B cell (primary cell): Measurements from ENCODE around the gene TMPRSS11A. TPM values are rescaled to one million over a fixed set of nuclear protein-coding genes. Genes with fewer than 3 reads are reported as not detected.

Experiments
- ATAC-seq: fragments of 200-7000 bp; cut with Tn5 transposase; one replicate; pipeline ENCODE4 v1.10.0; 2021; ENCODE audit warnings: low read depth, mild to moderate bottlenecking, moderate number of reproducible peaks, moderate library complexity
- CTCF ChIA-PET: fragments of 350-600 bp; sonication (Branson Sonifier 250); formaldehyde crosslinking; loops from one replicate; lab custom pipeline; 2021; ENCODE audit warnings: antibody characterized with exemption, inconsistent platforms; lab: Charles Lee
- POLR2A ChIA-PET: fragments of 350-600 bp; sonication (Branson Sonifier 250); formaldehyde crosslinking; loops from one replicate; lab custom pipeline; 2021; ENCODE audit warnings: antibody characterized with exemption; lab: Charles Lee
- DNase-seq: peaks from one replicate; pipeline ENCODE4 v3.0.0; 2013
- H2AFZ ChIP-seq: 2 replicates; pipeline ENCODE4 v1.6.1; 2012; ENCODE audit warnings: mild to moderate bottlenecking, low read depth, low read length; ENCODE audit not compliant: insufficient read depth, poor library complexity, severe bottlenecking
- H3K27ac ChIP-seq, 2 donors: 1 replicate in 1 of 2; 2 replicates in 1 of 2; pipeline ENCODE4 v1.5.1; 2012 to 2013; ENCODE audit warnings: low read length in 2 of 2, mild to moderate bottlenecking in 2 of 2, moderate library complexity in 1 of 2
- H3K27me3 ChIP-seq, 4 experiments: fragments of 200-600 bp in 1 of 4; sonication (generic) in 1 of 4; replicated peaks in 1 of 4; 1 replicate in 2 of 4; 2 replicates in 2 of 4; pipeline versions ENCODE4 v1.6.1 to v1.7.0; 2013 to 2016; ENCODE audit warnings: low read length in 3 of 4, mild to moderate bottlenecking in 2 of 4, mixed read lengths in 1 of 4, moderate library complexity in 1 of 4; ENCODE audit not compliant: insufficient read depth in 4 of 4, control insufficient read depth in 3 of 4; ENCODE audit errors: control extremely low read depth in 1 of 4
- H3K36me3 ChIP-seq, 2 experiments: replicated peaks in 1 of 2; 1 replicate in 1 of 2; 2 replicates in 1 of 2; pipeline versions ENCODE4 v1.6.1 to v1.7.1; 2013; ENCODE audit warnings: low read length in 1 of 2; ENCODE audit not compliant: insufficient read depth in 2 of 2, control insufficient read depth in 1 of 2; ENCODE audit errors: control extremely low read depth in 1 of 2, extremely low read depth in 1 of 2
- H3K4me1 ChIP-seq, 2 donors: fragments of 200-600 bp in 1 of 2; sonication (generic) in 1 of 2; 1 replicate in 1 of 2; 2 replicates in 1 of 2; pipeline versions ENCODE4 v1.5.1 to v1.6.1; 2013 to 2017; ENCODE audit warnings: low read length in 2 of 2; ENCODE audit not compliant: control insufficient read depth in 2 of 2, insufficient read depth in 2 of 2
- H3K4me2 ChIP-seq: replicated peaks from 2 replicates; pipeline ENCODE3; 2012; ENCODE audit warnings: mild to moderate bottlenecking, low read depth, low read length; ENCODE audit not compliant: poor library complexity, severe bottlenecking
- H3K4me3 ChIP-seq, 5 experiments: fragments of 200-600 bp in 1 of 5; sonication (generic) in 1 of 5; 1 replicate in 3 of 5; 2 replicates in 2 of 5; pipeline versions ENCODE4 v1.5.1 to v1.7.0; 2011 to 2016; ENCODE audit warnings: low read length in 4 of 5, mild to moderate bottlenecking in 4 of 5, low read depth in 2 of 5, control low read depth in 1 of 5, moderate library complexity in 1 of 5; ENCODE audit not compliant: insufficient read depth in 1 of 5; ENCODE audit errors: control extremely low read depth in 1 of 5, extremely low read depth in 1 of 5
- H3K79me2 ChIP-seq: fragments of 200-600 bp; sonication (generic); one replicate; pipeline ENCODE4 v1.6.0; 2016; ENCODE audit warnings: low read length; ENCODE audit not compliant: control insufficient read depth, insufficient read depth
- H3K9ac ChIP-seq: fragments of 200-600 bp; sonication (generic); 2 replicates; pipeline ENCODE4 v1.6.1; 2017; ENCODE audit warnings: mild to moderate bottlenecking, low read length, moderate library complexity
- H3K9me3 ChIP-seq, 3 donors: one replicate each; pipeline versions ENCODE4 v1.6.1 to v1.7.1; 2013; ENCODE audit warnings: low read length in 2 of 3; ENCODE audit not compliant: control insufficient read depth in 2 of 3, insufficient read depth in 1 of 3; ENCODE audit errors: control extremely low read depth in 1 of 3
- H4K20me1 ChIP-seq: 2 replicates; pipeline ENCODE4 v1.6.0; 2012; ENCODE audit warnings: mild to moderate bottlenecking, low read length; ENCODE audit not compliant: insufficient read depth, control insufficient read depth, poor library complexity, severe bottlenecking
- H3K27ac Mint-ChIP-seq: one replicate; pipeline ENCODE4 v1.8.0; 2021; ENCODE audit warnings: mixed read lengths
- H3K27me3 Mint-ChIP-seq: one replicate; pipeline ENCODE4 v1.8.0; 2021; ENCODE audit warnings: mixed read lengths
- H3K4me1 Mint-ChIP-seq: one replicate; pipeline ENCODE4 v1.8.0; 2021; ENCODE audit warnings: mixed read lengths
- H3K4me3 Mint-ChIP-seq: one replicate; pipeline ENCODE4 v1.8.0; 2021; ENCODE audit warnings: mixed read lengths
- H3K9me3 Mint-ChIP-seq: one replicate; pipeline ENCODE4 v1.8.0; 2022; ENCODE audit warnings: mixed read lengths; ENCODE audit not compliant: insufficient read depth
- EZH2 ChIP-seq: IDR thresholded peaks from 2 replicates; pipeline ENCODE4 v1.6.1; 2012; ENCODE audit warnings: borderline replicate concordance, low read depth, mild to moderate bottlenecking, moderate library complexity, low read length; ENCODE audit not compliant: insufficient read depth, poor library complexity, severe bottlenecking
- WGBS: methylation state at CpG from one replicate; pipeline ENCODE4 v1.1.5; 2013; ENCODE audit warnings: missing lambda C conversion rate; ENCODE audit not compliant: insufficient coverage; 5-methylcytosine and 5-hydroxymethylcytosine counted together
- intact Hi-C: fragments of 100-400 bp; cut with micrococcal nuclease; formaldehyde crosslinking; loops from one replicate; pipeline ENCODE4 v1.10.0; 2022
- polyA plus RNA-seq: library from polyadenylated mRNA; depleted of rRNA; stranded (reverse); fragments of >200 nt; gene quantifications from 2 replicates; pipeline ENCODE4 v1.2.3, GENCODE V29; 2012
- total RNA-seq, 2 donors: library from RNA; stranded (reverse); fragments of 120-200 nt in 1 of 2; gene quantifications; 1 replicate in 1 of 2; 2 replicates in 1 of 2; pipeline versions ENCODE4 v1.2.3 to v1.2.4, GENCODE V29; 2013 to 2022
- TF ChIP-seq, protein P1 (sequence below): fragments of 200-600 bp; IDR thresholded peaks from one replicate; pipeline ENCODE4 v1.8.0; 2022; ENCODE audit warnings: antibody characterized with exemption, mild to moderate bottlenecking

Gene TMPRSS11A
- total and polyA plus RNA-seq, 2 donors (not counting 1 experiment from before 2014, with no cell fraction given), result not detected

DNA sequence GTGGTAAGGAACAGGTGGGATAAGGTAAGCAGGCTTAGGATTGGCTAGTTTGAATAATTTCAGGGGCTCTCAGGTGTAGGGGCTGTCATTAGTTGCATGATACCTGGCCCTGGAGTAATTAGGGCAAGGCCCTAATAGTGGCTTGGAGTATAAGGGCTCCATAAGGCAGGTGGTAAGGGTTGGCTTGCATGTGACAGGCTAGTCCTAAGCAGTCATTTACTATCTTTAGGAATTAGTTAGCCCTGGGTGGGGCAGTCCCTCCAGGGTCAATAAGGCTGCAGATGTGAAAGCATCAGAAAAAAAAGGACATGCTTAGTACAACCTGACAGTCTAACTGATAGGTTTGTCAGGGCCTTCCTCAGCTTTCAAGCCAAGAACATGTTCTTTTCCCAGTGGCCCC is 71.6 kb downstream of the TMPRSS11A start:
- Mint-ChIP-seq H3K27me3 (peaks cover 3% of the 10 kb centered on the region), H3K27ac (no peak overlapping the region), H3K4me3 (no peak overlapping the region), H3K9me3 (no peaks in the 10 kb centered on the region), H3K4me1 (peaks cover 3% of the 10 kb centered on the region)
- Histone ChIP-seq H3K4me3 (no peak overlapping the region), H2AFZ (no peak overlapping the region), H3K27ac (no peak overlapping the region), H3K4me1 (no peaks in the 10 kb centered on the region), H3K9me3 (peaks cover 0 to 9% (median 0%) of the 10 kb centered on the region in 3 donors), H3K4me2 (no peak overlapping the region), H4K20me1 (no peaks in the 10 kb centered on the region), H3K9ac (no peak overlapping the region), H3K27me3 (no peaks in the 10 kb centered on the region), H3K36me3 (no peaks in the 10 kb centered on the region), H3K79me2 (no peaks in the 10 kb centered on the region)
- POLR2A ChIA-PET, result no interaction called here
- ATAC-seq (no peak), DNase-seq (no peak)
- intact Hi-C loops, result no loop called here
- CTCF ChIA-PET, result no interaction called here
- TF ChIP-seq EZH2, result no peak
- TF ChIP-seq, protein P1, sequence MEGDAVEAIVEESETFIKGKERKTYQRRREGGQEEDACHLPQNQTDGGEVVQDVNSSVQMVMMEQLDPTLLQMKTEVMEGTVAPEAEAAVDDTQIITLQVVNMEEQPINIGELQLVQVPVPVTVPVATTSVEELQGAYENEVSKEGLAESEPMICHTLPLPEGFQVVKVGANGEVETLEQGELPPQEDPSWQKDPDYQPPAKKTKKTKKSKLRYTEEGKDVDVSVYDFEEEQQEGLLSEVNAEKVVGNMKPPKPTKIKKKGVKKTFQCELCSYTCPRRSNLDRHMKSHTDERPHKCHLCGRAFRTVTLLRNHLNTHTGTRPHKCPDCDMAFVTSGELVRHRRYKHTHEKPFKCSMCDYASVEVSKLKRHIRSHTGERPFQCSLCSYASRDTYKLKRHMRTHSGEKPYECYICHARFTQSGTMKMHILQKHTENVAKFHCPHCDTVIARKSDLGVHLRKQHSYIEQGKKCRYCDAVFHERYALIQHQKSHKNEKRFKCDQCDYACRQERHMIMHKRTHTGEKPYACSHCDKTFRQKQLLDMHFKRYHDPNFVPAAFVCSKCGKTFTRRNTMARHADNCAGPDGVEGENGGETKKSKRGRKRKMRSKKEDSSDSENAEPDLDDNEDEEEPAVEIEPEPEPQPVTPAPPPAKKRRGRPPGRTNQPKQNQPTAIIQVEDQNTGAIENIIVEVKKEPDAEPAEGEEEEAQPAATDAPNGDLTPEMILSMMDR, result no peak

DNA sequence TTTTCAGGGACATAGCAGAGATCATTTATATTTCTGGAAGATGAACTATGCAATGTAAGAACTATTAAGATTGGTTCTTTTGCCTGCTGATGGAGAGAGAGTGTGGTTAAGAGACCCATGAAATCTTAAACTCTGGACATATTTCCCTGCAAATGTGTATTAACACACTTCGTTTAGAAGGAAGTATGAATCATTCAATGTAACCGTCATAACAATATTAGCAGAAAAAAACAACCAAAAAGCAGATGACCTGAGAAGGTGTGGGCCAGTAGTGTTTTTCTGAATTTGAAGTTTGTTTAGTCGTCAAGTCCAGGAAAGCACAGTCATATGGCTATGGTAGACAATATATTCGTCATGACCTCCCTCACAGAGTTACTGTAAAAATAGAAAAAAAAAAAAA is 77.0 kb downstream of the TMPRSS11A start:
- POLR2A ChIA-PET, result no interaction called here

More for the DNA sequence above, 77.0 kb downstream of the TMPRSS11A start:
- CTCF ChIA-PET, result no interaction called here
- H2AFZ ChIP-seq, result no peak overlapping the region
- Mint-ChIP-seq H3K4me1 (peaks cover 3% of the 10 kb centered on the region), H3K9me3 (no peaks in the 10 kb centered on the region), H3K27ac (no peak overlapping the region), H3K27me3 (peaks cover 15% of the 10 kb centered on the region), H3K4me3 (no peak overlapping the region)
- no peak for TF ChIP-seq EZH2
- TF ChIP-seq, protein P1, result no peak
- no peak overlapping the region for H3K4me2 ChIP-seq
- H3K27me3 ChIP-seq, result no peaks in the 10 kb centered on the region
- no peaks in the 10 kb centered on the region for H3K79me2 ChIP-seq
- no peaks in the 10 kb centered on the region for H4K20me1 ChIP-seq
- no peak overlapping the region for H3K9ac ChIP-seq
- no peaks in the 10 kb centered on the region for H3K4me1 ChIP-seq
- DNase-seq (no peak), ATAC-seq (no peak)
- WGBS, result 100% methylated on average over 1 of the region's 4 CpGs
- H3K4me3 ChIP-seq, result no peak overlapping the region
- H3K9me3 ChIP-seq, result no peaks in the 10 kb centered on the region
- intact Hi-C loops, result no loop called here
- no peaks in the 10 kb centered on the region for H3K36me3 ChIP-seq
- H3K27ac ChIP-seq, result no peak overlapping the region
